ENCODE data around the gene PTPRN2.

The PTPRN2 gene

GRCh38 chr7:157971501-157971900, 616.1 kb downstream of the PTPRN2 start:
- H3K4me3 ChIP-seq (ENCODE audit: low read depth, low read length) = no peak overlapping the region
- no peak for TF ChIP-seq CTCF (IDR thresholded peaks at IDR 0.05; ENCODE audit: borderline replicate concordance, insufficient read depth, low read depth, low read length)

DNA sequence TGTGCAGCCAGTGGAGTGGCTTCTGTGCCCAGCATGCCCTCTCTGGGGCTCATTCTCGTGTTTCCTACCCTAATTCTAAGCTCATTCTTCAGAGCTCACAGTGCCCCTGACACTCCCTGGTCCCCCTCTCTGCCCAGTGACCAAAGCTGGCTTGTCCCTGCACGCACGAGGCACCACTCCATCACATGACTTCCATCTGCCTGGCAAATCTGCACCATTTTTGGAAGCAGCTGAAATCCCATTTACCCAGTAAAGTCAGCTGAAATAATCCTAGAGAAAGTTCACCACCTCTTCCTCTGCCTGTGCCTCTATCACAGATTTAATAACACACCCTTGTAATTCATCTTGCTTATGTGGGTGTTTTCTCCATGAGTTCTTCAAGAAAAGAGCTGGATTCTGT, 616.9 kb downstream of the PTPRN2 start:
- TF ChIP-seq CTCF (IDR thresholded peaks at IDR 0.05; ENCODE audit: borderline replicate concordance, insufficient read depth, low read depth, low read length) = no peak
- no peak overlapping the region for H3K4me3 ChIP-seq (ENCODE audit: low read depth, low read length)

- no peak for TF ChIP-seq CTCF (IDR thresholded peaks at IDR 0.05; ENCODE audit: borderline replicate concordance, insufficient read depth, low read depth, low read length)
Measured at GRCh38 chr7:157969995-157970394, 617.6 kb downstream of the PTPRN2 start.

GRCh38 chr7:157966490-157966889, 621.1 kb downstream of the PTPRN2 start:
- no peak for TF ChIP-seq CTCF (IDR thresholded peaks at IDR 0.05; ENCODE audit: borderline replicate concordance, insufficient read depth, low read depth, low read length)
- no peak overlapping the region for H3K4me3 ChIP-seq (ENCODE audit: low read depth, low read length)

More at GRCh38 chr7:157969995-157970394, 617.6 kb downstream of the PTPRN2 start:
- H3K4me3 ChIP-seq (ENCODE audit: low read depth, low read length) = no peak overlapping the region

DNA sequence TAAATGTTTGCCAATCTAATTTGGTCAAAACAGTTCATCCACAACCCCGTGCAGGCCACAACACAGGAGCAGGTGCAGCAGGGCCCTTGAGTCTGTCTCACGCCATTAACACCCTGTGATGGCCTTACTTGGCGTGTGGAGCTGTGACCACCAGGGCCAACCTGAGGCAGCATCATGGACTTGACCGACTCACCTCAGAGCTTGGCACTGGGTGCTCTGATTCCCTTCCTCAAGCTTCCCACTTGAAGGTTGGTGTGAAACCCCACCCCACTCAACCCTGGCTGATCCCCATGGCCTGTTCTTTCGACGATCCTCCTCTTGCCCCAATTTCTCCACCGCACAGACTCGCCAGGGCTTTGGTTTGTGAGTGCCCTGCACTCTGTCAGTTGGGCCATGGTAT, 623.1 kb downstream of the PTPRN2 start:
- TF ChIP-seq CTCF (IDR thresholded peaks at IDR 0.05; ENCODE audit: borderline replicate concordance, insufficient read depth, low read depth, low read length) = no peak

GRCh38 chr7:157964016-157964415, 623.6 kb downstream of the PTPRN2 start:
- H3K4me3 ChIP-seq (ENCODE audit: low read depth, low read length) = no peak overlapping the region
- TF ChIP-seq CTCF (IDR thresholded peaks at IDR 0.05; ENCODE audit: borderline replicate concordance, insufficient read depth, low read depth, low read length) = no peak

More for the DNA sequence above, 623.1 kb downstream of the PTPRN2 start:
- H3K4me3 ChIP-seq (ENCODE audit: low read depth, low read length) = no peak overlapping the region

- no peak for TF ChIP-seq CTCF (IDR thresholded peaks at IDR 0.05; ENCODE audit: borderline replicate concordance, insufficient read depth, low read depth, low read length)
- no peak overlapping the region for H3K4me3 ChIP-seq (ENCODE audit: low read depth, low read length)
Measured at GRCh38 chr7:157963526-157963925, 624.1 kb downstream of the PTPRN2 start.
